Stimulated activated CD4-positive, alpha-beta T cell treated with anti-CD3 and anti-CD28 coated beads, Interleukin-15, amount 100 ng/mL, for 24 hours (primary cell): Measurements from ENCODE around the gene DUSP18.
"Not testable (repeated sequence)": the region's sequence is repeated elsewhere in the genome, so short reads cannot be mapped to it uniquely, and the experiment has no call there.

Source experiments
- DNase-seq: peaks from one replicate; pipeline ENCODE4 v3.0.0-alpha.2; 2020

DUSP18 gene

GRCh38 chr22:30667494-30668385, at the start of gene DUSP18:
Gene DUSP18, minus strand, starts transcription at chr22:30667875. Its CDS starts 3,872 bp downstream, at chr22:30664003.
- peak; percentile 94 for DNase-seq

- DNase-seq = no peak
Observed at GRCh38 chr22:30714062-30714461, 46.4 kb upstream of the DUSP18 start.

- no peak for DNase-seq
Observed at GRCh38 chr22:30712094-30712493, 44.4 kb upstream of the DUSP18 start.

- DNase-seq = peak; percentile 50
Observed at GRCh38 chr22:30709980-30710379, 42.3 kb upstream of the DUSP18 start.

- DNase-seq = peak; percentile 14
Observed at GRCh38 chr22:30705710-30706651, 38.3 kb upstream of the DUSP18 start.

- DNase-seq = no peak
Observed at GRCh38 chr22:30704978-30705377, 37.3 kb upstream of the DUSP18 start.

GRCh38 chr22:30702856-30703255, 35.2 kb upstream of the DUSP18 start:
- DNase-seq = no peak

- no peak for DNase-seq
Observed at GRCh38 chr22:30701872-30702271, 34.2 kb upstream of the DUSP18 start.

GRCh38 chr22:30697975-30698374, 30.3 kb upstream of the DUSP18 start:
- no peak for DNase-seq

- no peak for DNase-seq
Observed at GRCh38 chr22:30695871-30696655, 28.4 kb upstream of the DUSP18 start.

- no peak for DNase-seq
Observed at GRCh38 chr22:30695351-30695851, 27.7 kb upstream of the DUSP18 start.

- peak; percentile 57 for DNase-seq
Observed at GRCh38 chr22:30694640-30695350, 27.1 kb upstream of the DUSP18 start, which contains the start of gene OSBP2. Gene OSBP2, plus strand, starts transcription at chr22:30694874. Its CDS starts 36 bp downstream, at chr22:30694910.

GRCh38 chr22:30694171-30694639, 26.5 kb upstream of the DUSP18 start:
- DNase-seq = peak; percentile 75

- no peak for DNase-seq
Observed at GRCh38 chr22:30691204-30691603, 23.5 kb upstream of the DUSP18 start.

GRCh38 chr22:30689622-30690021, 21.9 kb upstream of the DUSP18 start:
- no peak for DNase-seq

- DNase-seq = no peak
Observed at GRCh38 chr22:30687358-30687757, 19.7 kb upstream of the DUSP18 start.

- no peak for DNase-seq
Observed at GRCh38 chr22:30685178-30685577, 17.5 kb upstream of the DUSP18 start.

GRCh38 chr22:30681831-30682230, 14.2 kb upstream of the DUSP18 start:
- no peak for DNase-seq

GRCh38 chr22:30680991-30681770, 13.5 kb upstream of the DUSP18 start:
- no peak for DNase-seq

- not testable (repeated sequence) for DNase-seq
Observed at GRCh38 chr22:30679895-30680690, 12.4 kb upstream of the DUSP18 start.
